ENCODE results near the gene DPYSL5. TPM values are rescaled to one million over a fixed set of nuclear protein-coding genes. Genes with fewer than 3 reads are reported as not detected.

DPYSL5 gene
- polyA plus RNA-seq, 3 donors, result not detected

- Mint-ChIP-seq H3K4me1 (no peaks in the 10 kb centered on the region), H3K27me3 (ENCODE audit: low read depth in 3 of 3) (peaks cover 32 to 54% (median 42%) of the 10 kb centered on the region in 3 donors), H3K27ac (no peak overlapping the region), H3K9me3 (no peaks in the 10 kb centered on the region), H3K36me3 (no peaks in the 10 kb centered on the region), H3K4me3 (peak overlapping the region in 1 of 2 donors; percentile 17)
- no peaks in the 10 kb centered on the region for H3K4me1 ChIP-seq (ENCODE audit: control insufficient read depth in 1 of 2, insufficient read depth in 2 of 2, low read length in 2 of 2)
- TF ChIP-seq CTCF (IDR thresholded peaks at IDR 0.05), result no peak
- WGBS (ENCODE audit: insufficient coverage), result 90% methylated on average over 2 of the region's 7 CpGs
- H3K4me3 ChIP-seq (replicated peaks in 1 of 3; ENCODE audit: low read depth in 2 of 3, low read length in 3 of 3), result no peak overlapping the region
- H2AFZ ChIP-seq (ENCODE audit: insufficient read depth, low read depth, low read length, poor library complexity, severe bottlenecking), result no peak overlapping the region
- no peaks in the 10 kb centered on the region for H4K20me1 ChIP-seq (ENCODE audit: insufficient read depth, low read length)
- H3K9ac ChIP-seq (ENCODE audit: insufficient read depth, low read length, poor library complexity, severe bottlenecking), result no peak overlapping the region
- no peaks in the 10 kb centered on the region for H3K79me2 ChIP-seq (ENCODE audit: insufficient read depth, low read length)
- intact Hi-C loops (cut with micrococcal nuclease), result no loop called here
- no peaks in the 10 kb centered on the region for H3K36me3 ChIP-seq (replicated peaks in 1 of 2; ENCODE audit: control insufficient read depth in 1 of 2, insufficient read depth in 2 of 2, low read length in 2 of 2)
- H3K4me2 ChIP-seq (replicated peaks; ENCODE audit: extremely low read depth, low read length, poor library complexity, severe bottlenecking), result no peak overlapping the region
- peaks cover 0 to 7% of the 10 kb centered on the region in 2 donors for H3K9me3 ChIP-seq (replicated peaks in 1 of 2; ENCODE audit: control insufficient read depth in 1 of 2, insufficient read depth in 1 of 2, low read length in 2 of 2)
- no peak overlapping the region for H3K27ac ChIP-seq (ENCODE audit: low read depth in 1 of 2, low read length in 2 of 2)
- DNase-seq, result no peak
- peaks cover 35 to 51% of the 10 kb centered on the region in 2 donors for H3K27me3 ChIP-seq (ENCODE audit: control insufficient read depth in 2 of 2, insufficient read depth in 2 of 2, low read length in 2 of 2)
These were observed 7.5 kb downstream of the DPYSL5 start for GRCh38 chr2:26855466-26855865.

GRCh38 chr2:26859622-26860021 is 11.7 kb downstream of the DPYSL5 start:
- intact Hi-C loops (cut with micrococcal nuclease), result no loop called here
- DNase-seq, result no peak
- peaks cover 7 to 17% of the 10 kb centered on the region in 2 donors for H3K27me3 ChIP-seq (ENCODE audit: control insufficient read depth in 2 of 2, insufficient read depth in 2 of 2, low read length in 2 of 2)
- H3K79me2 ChIP-seq (ENCODE audit: insufficient read depth, low read length), result no peaks in the 10 kb centered on the region
- H3K9me3 Mint-ChIP-seq, result no peaks in the 10 kb centered on the region
- H3K9me3 ChIP-seq (replicated peaks in 1 of 2; ENCODE audit: control insufficient read depth in 1 of 2, insufficient read depth in 1 of 2, low read length in 2 of 2), result no peaks in the 10 kb centered on the region
- H3K9ac ChIP-seq (ENCODE audit: insufficient read depth, low read length, poor library complexity, severe bottlenecking), result no peak overlapping the region
- H3K4me3 Mint-ChIP-seq, result peak overlapping the region in 1 of 2 donors; percentile 23
- H3K27ac ChIP-seq (ENCODE audit: low read depth in 1 of 2, low read length in 2 of 2), result no peak overlapping the region
- TF ChIP-seq CTCF (IDR thresholded peaks at IDR 0.05), result no peak
- H4K20me1 ChIP-seq (ENCODE audit: insufficient read depth, low read length), result no peaks in the 10 kb centered on the region
- 100% methylated on average over 3 of the region's 4 CpGs for WGBS (ENCODE audit: insufficient coverage)
- no peak overlapping the region for H3K4me2 ChIP-seq (replicated peaks; ENCODE audit: extremely low read depth, low read length, poor library complexity, severe bottlenecking)
- H3K4me1 Mint-ChIP-seq, result no peaks in the 10 kb centered on the region
- no peaks in the 10 kb centered on the region for H3K4me1 ChIP-seq (ENCODE audit: control insufficient read depth in 1 of 2, insufficient read depth in 2 of 2, low read length in 2 of 2)
- no peak overlapping the region for H3K4me3 ChIP-seq (replicated peaks in 1 of 3; ENCODE audit: low read depth in 2 of 3, low read length in 3 of 3)
- no peaks in the 10 kb centered on the region for H3K36me3 ChIP-seq (replicated peaks in 1 of 2; ENCODE audit: control insufficient read depth in 1 of 2, insufficient read depth in 2 of 2, low read length in 2 of 2)
- no peaks in the 10 kb centered on the region for H3K36me3 Mint-ChIP-seq
- H2AFZ ChIP-seq (ENCODE audit: insufficient read depth, low read depth, low read length, poor library complexity, severe bottlenecking), result no peak overlapping the region
- H3K27me3 Mint-ChIP-seq (ENCODE audit: low read depth in 3 of 3), result peaks cover 15 to 24% (median 20%) of the 10 kb centered on the region in 3 donors
- H3K27ac Mint-ChIP-seq, result no peak overlapping the region

Measured in CD14-positive monocyte (primary cell).